ENCODE results near the gene FRS2.

GRCh38 chr12:69500631-69501030, 30.4 kb downstream of the FRS2 start:
- TF ChIP-seq CTCF (conservative IDR thresholded peaks at IDR 0.05) (no peak), EZH2 (IDR thresholded peaks at IDR 0.05; ENCODE audit: low read depth) (no peak)

All from PC-9 (cell line).